IPS-NIHi7 (cell line): ENCODE measurements around the gene TMEM114.

Source experiments
- DNase-seq: peaks from one replicate; pipeline ENCODE4 v3.0.0; 2012; ENCODE audit warnings: mixed read lengths; ENCODE audit errors: extremely low spot score

TMEM114 gene

GRCh38 chr16:8549843-8550412, 40.4 kb downstream of the TMEM114 start:
- no peak for DNase-seq

- no peak for DNase-seq
Measured at GRCh38 chr16:8548166-8548565, 42.1 kb downstream of the TMEM114 start.

- no peak for DNase-seq
Measured at GRCh38 chr16:8547762-8548161, 42.5 kb downstream of the TMEM114 start.

DNA sequence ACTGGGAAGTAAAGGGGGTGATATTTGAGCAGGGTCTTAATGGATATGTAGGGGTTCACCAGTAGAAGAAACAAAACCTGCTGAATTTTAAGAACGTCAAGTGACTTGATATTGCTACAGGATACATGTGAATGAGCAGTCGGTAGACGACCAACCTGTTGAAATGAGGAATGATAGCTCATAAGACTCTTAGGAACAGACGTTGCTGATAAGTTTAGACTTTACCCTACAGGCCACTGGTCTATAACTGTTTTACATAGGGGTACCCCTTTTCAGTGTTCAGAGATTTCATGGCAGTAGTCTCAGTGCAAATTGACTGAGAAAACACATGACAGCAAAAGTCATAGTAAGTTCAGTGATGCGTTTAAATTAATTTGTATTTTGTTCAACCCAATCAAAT, 45.9 kb downstream of the TMEM114 start:
- DNase-seq = no peak

GRCh38 chr16:8543258-8543657, 47.1 kb downstream of the TMEM114 start:
- no peak for DNase-seq

GRCh38 chr16:8542393-8542792, 47.9 kb downstream of the TMEM114 start:
- no peak for DNase-seq

DNA sequence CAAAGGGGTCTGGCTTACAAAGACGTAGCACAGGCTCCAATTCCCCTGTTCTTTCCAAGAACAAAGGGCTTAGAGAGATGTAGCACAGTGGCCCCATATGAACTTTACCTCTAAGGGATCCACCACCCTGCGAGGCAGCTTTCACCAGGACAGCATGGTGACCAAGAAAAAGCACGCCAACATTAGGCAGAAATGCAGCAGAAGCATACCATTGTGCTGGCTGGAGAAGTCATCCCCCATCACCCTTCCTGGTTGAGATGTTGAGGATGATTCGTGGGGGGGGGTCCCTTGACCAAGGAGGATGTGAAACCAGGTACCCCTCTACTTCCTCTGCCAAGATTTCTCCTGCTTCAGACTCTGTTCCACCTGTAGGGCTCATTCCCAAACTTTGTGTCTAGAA, 48.4 kb downstream of the TMEM114 start:
- DNase-seq = no peak

DNA sequence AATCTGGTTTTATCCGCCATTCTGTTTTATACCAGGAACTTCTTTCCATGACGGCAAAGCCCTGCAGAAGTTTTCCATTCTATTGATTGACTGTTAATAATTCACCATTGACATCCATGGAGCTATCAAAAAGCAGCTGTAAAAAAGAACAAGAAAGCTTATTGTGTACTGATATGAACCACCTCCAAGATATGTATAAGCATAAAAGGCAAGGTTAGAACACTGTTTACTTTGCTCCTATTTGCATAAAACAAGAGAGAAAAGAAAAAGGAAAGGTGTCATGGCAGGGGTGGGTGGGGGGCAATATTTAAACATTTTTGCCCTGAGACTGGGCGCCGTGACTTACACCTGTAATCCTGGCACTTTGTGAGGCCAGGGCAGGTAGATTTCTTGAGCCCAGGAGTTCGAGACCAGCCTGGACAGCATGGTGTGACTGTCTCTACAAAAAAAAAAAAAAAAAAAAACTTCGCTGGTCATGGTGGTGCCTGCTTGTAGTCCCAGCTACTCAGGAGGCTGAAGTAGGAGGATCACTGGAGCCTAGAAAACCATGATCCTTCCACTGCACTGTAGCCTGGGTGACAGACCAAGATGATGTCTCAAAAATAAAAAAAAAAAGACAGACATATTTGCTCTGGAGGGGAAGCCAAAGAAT, 52.5 kb downstream of the TMEM114 start:
- no peak for DNase-seq

DNA sequence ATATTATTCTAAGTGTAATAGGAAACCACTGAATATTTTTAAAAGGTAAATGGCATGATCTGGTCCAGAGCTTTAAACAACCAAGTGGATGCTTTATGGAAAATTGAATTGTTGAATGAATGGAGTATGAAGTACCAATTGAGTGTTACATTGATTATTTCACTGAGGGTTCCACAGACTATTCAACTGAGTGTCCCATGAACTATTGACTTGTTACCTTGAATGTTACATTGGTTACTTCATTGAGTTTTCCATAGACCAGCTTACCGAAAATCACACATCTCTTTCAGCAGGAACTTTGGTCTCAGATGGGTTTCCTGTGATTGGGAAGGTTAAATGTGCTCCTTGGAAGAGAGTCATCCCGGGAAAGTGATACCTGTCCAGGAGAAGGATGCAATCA, 56.8 kb downstream of the TMEM114 start:
- DNase-seq = no peak

DNA sequence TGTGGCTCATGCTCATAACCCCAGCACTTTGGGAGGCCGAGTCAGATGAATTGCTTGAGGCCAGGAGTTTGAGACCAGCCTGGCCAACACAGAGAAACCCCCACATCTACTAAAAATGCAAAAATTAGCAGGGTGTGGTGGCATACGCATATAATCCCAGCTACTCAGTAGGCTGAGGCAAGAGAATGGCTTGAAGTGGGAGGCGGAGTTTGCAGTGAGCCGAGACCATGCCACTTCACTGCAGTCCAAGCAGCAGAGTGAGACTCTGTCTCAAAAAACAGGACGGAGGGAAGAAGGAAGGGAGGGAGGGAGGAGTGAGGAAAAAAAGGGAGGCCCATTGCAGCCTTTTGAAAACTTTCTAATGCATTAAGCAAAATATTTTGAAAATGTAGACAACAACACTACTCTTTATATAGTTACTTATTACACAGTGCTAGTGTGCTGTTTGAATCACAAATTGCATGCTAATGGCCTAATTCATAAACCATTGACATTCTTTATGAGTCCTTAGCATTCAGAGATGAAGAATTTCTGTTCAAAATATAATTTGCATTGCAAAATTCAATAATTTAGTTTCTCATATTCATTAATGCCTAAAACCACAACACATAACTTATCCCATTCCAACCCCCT, 59.4 kb downstream of the TMEM114 start:
- no peak for DNase-seq

DNA sequence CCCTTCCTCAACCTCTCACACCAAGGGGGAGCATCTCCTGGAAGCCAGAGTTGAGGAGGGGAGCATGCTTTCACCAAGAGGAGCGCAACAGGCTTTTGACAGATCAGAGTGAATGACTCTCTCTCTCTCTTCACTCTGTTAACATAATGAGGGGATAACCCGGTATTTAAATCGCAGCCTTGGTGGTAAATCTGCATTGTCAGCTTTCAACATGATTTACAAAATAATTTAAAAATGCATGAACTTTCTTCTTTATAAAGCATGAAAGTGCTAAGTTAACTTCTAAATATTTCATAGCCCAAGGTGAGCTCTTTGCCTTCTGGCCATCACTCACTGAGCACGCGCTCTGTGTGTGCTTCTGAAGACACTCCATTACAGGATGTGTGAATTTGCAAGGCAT, 61.8 kb downstream of the TMEM114 start:
- DNase-seq = no peak

GRCh38 chr16:8523932-8524331, 66.4 kb downstream of the TMEM114 start:
- DNase-seq = no peak

GRCh38 chr16:8522757-8523156, 67.6 kb downstream of the TMEM114 start:
- DNase-seq = no peak

DNA sequence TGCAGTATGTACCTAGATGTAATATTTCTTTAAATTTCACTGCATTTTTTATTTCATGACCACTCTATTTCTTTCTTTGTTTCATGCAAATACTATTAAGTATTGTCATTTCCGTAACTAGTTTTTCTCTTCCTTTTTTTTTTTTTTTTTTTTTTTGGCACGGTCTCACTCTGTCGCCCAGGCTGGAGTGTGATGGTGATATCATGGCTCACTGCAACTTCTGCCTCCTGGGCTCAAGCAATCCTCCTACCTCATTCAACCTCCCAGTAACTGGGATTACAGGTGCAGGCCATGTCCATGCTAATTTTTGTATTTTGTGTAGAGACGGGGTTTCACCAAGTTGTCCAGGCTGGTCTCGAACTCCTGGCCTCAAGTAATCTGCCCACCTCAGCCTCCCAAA, 70.7 kb downstream of the TMEM114 start:
- no peak for DNase-seq
